ENCODE data around the gene GAPDH.
A peak's percentile ranks its signal among the peaks of the same experiment; 100 is the strongest.
"Not testable (repeated sequence)": the region's sequence is repeated elsewhere in the genome, so short reads cannot be mapped to it uniquely, and the experiment has no call there.

The GAPDH gene

GRCh38 chr12:6555018-6555691 is 20.8 kb downstream of the GAPDH start:
- Histone ChIP-seq H3K79me2 (ENCODE audit: insufficient read depth, low read depth) (peaks cover 7% of the 10 kb centered on the region), H2AFZ (ENCODE audit: low read depth) (peak overlapping the region; percentile 69; the same call in 1 of the 2 replicates)
- TF ChIP-seq, protein P1, sequence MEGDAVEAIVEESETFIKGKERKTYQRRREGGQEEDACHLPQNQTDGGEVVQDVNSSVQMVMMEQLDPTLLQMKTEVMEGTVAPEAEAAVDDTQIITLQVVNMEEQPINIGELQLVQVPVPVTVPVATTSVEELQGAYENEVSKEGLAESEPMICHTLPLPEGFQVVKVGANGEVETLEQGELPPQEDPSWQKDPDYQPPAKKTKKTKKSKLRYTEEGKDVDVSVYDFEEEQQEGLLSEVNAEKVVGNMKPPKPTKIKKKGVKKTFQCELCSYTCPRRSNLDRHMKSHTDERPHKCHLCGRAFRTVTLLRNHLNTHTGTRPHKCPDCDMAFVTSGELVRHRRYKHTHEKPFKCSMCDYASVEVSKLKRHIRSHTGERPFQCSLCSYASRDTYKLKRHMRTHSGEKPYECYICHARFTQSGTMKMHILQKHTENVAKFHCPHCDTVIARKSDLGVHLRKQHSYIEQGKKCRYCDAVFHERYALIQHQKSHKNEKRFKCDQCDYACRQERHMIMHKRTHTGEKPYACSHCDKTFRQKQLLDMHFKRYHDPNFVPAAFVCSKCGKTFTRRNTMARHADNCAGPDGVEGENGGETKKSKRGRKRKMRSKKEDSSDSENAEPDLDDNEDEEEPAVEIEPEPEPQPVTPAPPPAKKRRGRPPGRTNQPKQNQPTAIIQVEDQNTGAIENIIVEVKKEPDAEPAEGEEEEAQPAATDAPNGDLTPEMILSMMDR (conservative IDR thresholded peaks at IDR 0.05; ENCODE audit: low read depth, low read length) = no peak

GRCh38 chr12:6556496-6556817 is 22.1 kb downstream of the GAPDH start:
- not testable (repeated sequence) for H2AFZ ChIP-seq (ENCODE audit: low read depth); H3K4me1 ChIP-seq (ENCODE audit: low read depth, poor library complexity, severe bottlenecking); H3K36me3 ChIP-seq (ENCODE audit: insufficient read depth); H3K4me3 ChIP-seq (IDR thresholded peaks at IDR 0.05; ENCODE audit: insufficient read depth, low read depth, low read length); H3K27me3 ChIP-seq (ENCODE audit: insufficient read depth, low read depth); H3K9ac ChIP-seq; H3K4me2 ChIP-seq; H3K27ac ChIP-seq; H4K20me1 ChIP-seq (ENCODE audit: insufficient read depth); H3K79me2 ChIP-seq (ENCODE audit: insufficient read depth, low read depth)

More at GRCh38 chr12:6555018-6555691, 20.8 kb downstream of the GAPDH start:
- H3K9ac ChIP-seq = no peak overlapping the region; the same call in 1 of the 2 replicates
- no peaks in the 10 kb centered on the region; the same call in 1 of the 2 replicates for H3K36me3 ChIP-seq (ENCODE audit: insufficient read depth)
- no peaks in the 10 kb centered on the region for H3K27me3 ChIP-seq (ENCODE audit: insufficient read depth, low read depth)
- H3K27ac ChIP-seq = no peak overlapping the region
- H3K4me1 ChIP-seq (ENCODE audit: low read depth, poor library complexity, severe bottlenecking) = peaks cover 4% of the 10 kb centered on the region
- H3K4me2 ChIP-seq = peak overlapping the region; percentile 73
- H3K4me3 ChIP-seq (IDR thresholded peaks at IDR 0.05; ENCODE audit: insufficient read depth, low read depth, low read length) = no peak overlapping the region
- no peaks in the 10 kb centered on the region for H4K20me1 ChIP-seq (ENCODE audit: insufficient read depth)

- Histone ChIP-seq H3K4me2 (no peak overlapping the region), H3K27me3 (ENCODE audit: insufficient read depth, low read depth) (no peaks in the 10 kb centered on the region), H2AFZ (ENCODE audit: low read depth) (no peak overlapping the region), H3K9ac (no peak overlapping the region), H3K27ac (no peak overlapping the region), H3K4me1 (ENCODE audit: low read depth, poor library complexity, severe bottlenecking) (peaks cover 4% of the 10 kb centered on the region), H3K36me3 (ENCODE audit: insufficient read depth) (no peaks in the 10 kb centered on the region; the same call in 1 of the 2 replicates), H3K4me3 (IDR thresholded peaks at IDR 0.05; ENCODE audit: insufficient read depth, low read depth, low read length) (no peak overlapping the region), H4K20me1 (ENCODE audit: insufficient read depth) (no peaks in the 10 kb centered on the region), H3K79me2 (ENCODE audit: insufficient read depth, low read depth) (peaks cover 7% of the 10 kb centered on the region)
- TF ChIP-seq, protein P1 (conservative IDR thresholded peaks at IDR 0.05; ENCODE audit: low read depth, low read length) = no peak
Measured at GRCh38 chr12:6556857-6557256, 22.5 kb downstream of the GAPDH start.

- H3K27ac ChIP-seq; H4K20me1 ChIP-seq (ENCODE audit: insufficient read depth); H3K4me1 ChIP-seq (ENCODE audit: low read depth, poor library complexity, severe bottlenecking); H3K27me3 ChIP-seq (ENCODE audit: insufficient read depth, low read depth); H3K4me2 ChIP-seq; H3K9ac ChIP-seq; H2AFZ ChIP-seq (ENCODE audit: low read depth); H3K36me3 ChIP-seq (ENCODE audit: insufficient read depth); H3K4me3 ChIP-seq (IDR thresholded peaks at IDR 0.05; ENCODE audit: insufficient read depth, low read depth, low read length): not testable (repeated sequence)
- peaks cover 14% of the 10 kb centered on the region for H3K79me2 ChIP-seq (ENCODE audit: insufficient read depth, low read depth)
- TF ChIP-seq, protein P1 (conservative IDR thresholded peaks at IDR 0.05; ENCODE audit: low read depth, low read length) = peak; percentile 45
Measured at GRCh38 chr12:6558014-6558760, 23.9 kb downstream of the GAPDH start.

GRCh38 chr12:6559500-6559899 is 25.2 kb downstream of the GAPDH start:
- H3K4me1 ChIP-seq (ENCODE audit: low read depth, poor library complexity, severe bottlenecking) = peaks cover 4% of the 10 kb centered on the region
- H3K4me2 ChIP-seq = no peak overlapping the region
- TF ChIP-seq, protein P1 (conservative IDR thresholded peaks at IDR 0.05; ENCODE audit: low read depth, low read length) = no peak
- no peak overlapping the region for H3K27ac ChIP-seq
- no peaks in the 10 kb centered on the region for H3K27me3 ChIP-seq (ENCODE audit: insufficient read depth, low read depth)
- H2AFZ ChIP-seq (ENCODE audit: low read depth) = no peak overlapping the region
- H3K4me3 ChIP-seq (IDR thresholded peaks at IDR 0.05; ENCODE audit: insufficient read depth, low read depth, low read length) = no peak overlapping the region
- no peaks in the 10 kb centered on the region for H4K20me1 ChIP-seq (ENCODE audit: insufficient read depth)
- H3K36me3 ChIP-seq (ENCODE audit: insufficient read depth) = no peaks in the 10 kb centered on the region; the same call in 1 of the 2 replicates
- H3K79me2 ChIP-seq (ENCODE audit: insufficient read depth, low read depth) = peaks cover 11% of the 10 kb centered on the region
- H3K9ac ChIP-seq = no peak overlapping the region

Measured in KMS-11 (cell line).